WTC11 (cell line): ENCODE results near the gene TRIOBP. TPM values are rescaled to one million over a fixed set of nuclear protein-coding genes. Genes with fewer than 3 reads are reported as not detected.
A peak's percentile ranks its signal among the peaks of the same experiment; 100 is the strongest.

Experiments used
- ATAC-seq: fragments of 200-7000 bp; cut with Tn5 transposase; 2 replicates; pipeline ENCODE4 v1.10.0; 2021; ENCODE audit warnings: mild to moderate bottlenecking, moderate library complexity
- CTCF ChIA-PET: fragments of 300-600 bp; sonication (Branson Sonifier 250); formaldehyde crosslinking; loops from one replicate; lab custom pipeline; 2021; ENCODE audit warnings: antibody characterized with exemption; lab: Charles Lee
- POLR2A ChIA-PET: fragments of 350-600 bp; sonication (Branson Sonifier 250); formaldehyde crosslinking; loops from one replicate; lab custom pipeline; 2021; ENCODE audit warnings: antibody characterized with exemption; lab: Charles Lee
- DNase-seq: peaks from one replicate; pipeline ENCODE4 v3.0.0; 2021; ENCODE audit warnings: low spot score
- H3K27ac Mint-ChIP-seq: 2 replicates; pipeline ENCODE4 v1.8.0; 2021; ENCODE audit warnings: mixed read lengths
- H3K27me3 Mint-ChIP-seq: 2 replicates; pipeline ENCODE4 v1.8.0; 2021; ENCODE audit warnings: low read depth, mild to moderate bottlenecking, moderate library complexity, mixed read lengths
- H3K36me3 Mint-ChIP-seq: 2 replicates; pipeline ENCODE4 v1.8.0; 2021; ENCODE audit warnings: mixed read lengths
- H3K4me1 Mint-ChIP-seq: 2 replicates; pipeline ENCODE4 v1.8.0; 2022; ENCODE audit warnings: mixed read lengths
- H3K4me3 Mint-ChIP-seq: 2 replicates; pipeline ENCODE4 v1.8.0; 2021; ENCODE audit warnings: mild to moderate bottlenecking, moderate library complexity, mixed read lengths
- H3K9me3 Mint-ChIP-seq: 2 replicates; pipeline ENCODE4 v1.8.0; 2021; ENCODE audit warnings: mixed read lengths
- AR ChIP-seq: fragments of 250-450 bp; sonication (Bioruptor Pico); IDR thresholded peaks from 2 replicates; pipeline ENCODE4 v1.9.0; 2021; ENCODE audit warnings: mild to moderate bottlenecking
- CREM ChIP-seq: sonication (generic); formaldehyde crosslinking; IDR thresholded peaks from 2 replicates; pipeline ENCODE4 v1.8.1; 2022; ENCODE audit warnings: mild to moderate bottlenecking, missing genetic modification reagents, moderate library complexity
- ERG ChIP-seq: fragments of 250-450 bp; sonication (Bioruptor Pico); IDR thresholded peaks from 2 replicates; pipeline ENCODE4 v1.8.0; 2021; ENCODE audit warnings: mild to moderate bottlenecking
- FOXP1 ChIP-seq: sonication (generic); formaldehyde crosslinking; IDR thresholded peaks from 2 replicates; pipeline ENCODE4 v1.8.0; 2022; ENCODE audit warnings: missing genetic modification reagents, mild to moderate bottlenecking, moderate library complexity, borderline replicate concordance
- HMGA2 ChIP-seq: fragments of 250-450 bp; sonication (Bioruptor Pico); IDR thresholded peaks from 2 replicates; pipeline ENCODE4 v1.4.0; 2021; ENCODE audit warnings: mild to moderate bottlenecking, moderate library complexity
- OVOL2 ChIP-seq: fragments of 250-450 bp; sonication (Bioruptor Pico); IDR thresholded peaks from 2 replicates; pipeline ENCODE4 v1.9.0; 2021; ENCODE audit warnings: mild to moderate bottlenecking, borderline replicate concordance
- TP53 ChIP-seq: sonication (generic); formaldehyde crosslinking; IDR thresholded peaks from 2 replicates; pipeline ENCODE4 v1.8.1; 2023; ENCODE audit warnings: mild to moderate bottlenecking, missing genetic modification reagents
- ZNF416 ChIP-seq: fragments of 250-450 bp; sonication (Bioruptor Pico); IDR thresholded peaks from 2 replicates; pipeline ENCODE4 v1.9.0; 2021; ENCODE audit warnings: mild to moderate bottlenecking, inconsistent platforms
- total RNA-seq: library from RNA; stranded (reverse); gene quantifications from 3 replicates; pipeline ENCODE4 v1.2.3, GENCODE V29; 2021
- TF ChIP-seq, protein P1 (sequence below): fragments of 250-450 bp; sonication (Bioruptor Pico); IDR thresholded peaks from 2 replicates; pipeline ENCODE4 v2.1.2; 2022; ENCODE audit warnings: mild to moderate bottlenecking, moderate library complexity
- TF ChIP-seq, protein P2 (sequence below): sonication (generic); formaldehyde crosslinking; IDR thresholded peaks from 2 replicates; pipeline ENCODE4 v1.8.1; 2023; ENCODE audit warnings: mild to moderate bottlenecking, missing genetic modification reagents, moderate library complexity

Gene TRIOBP
- total RNA-seq, 1 experiment from 2014 or later, result 54.0 TPM

DNA sequence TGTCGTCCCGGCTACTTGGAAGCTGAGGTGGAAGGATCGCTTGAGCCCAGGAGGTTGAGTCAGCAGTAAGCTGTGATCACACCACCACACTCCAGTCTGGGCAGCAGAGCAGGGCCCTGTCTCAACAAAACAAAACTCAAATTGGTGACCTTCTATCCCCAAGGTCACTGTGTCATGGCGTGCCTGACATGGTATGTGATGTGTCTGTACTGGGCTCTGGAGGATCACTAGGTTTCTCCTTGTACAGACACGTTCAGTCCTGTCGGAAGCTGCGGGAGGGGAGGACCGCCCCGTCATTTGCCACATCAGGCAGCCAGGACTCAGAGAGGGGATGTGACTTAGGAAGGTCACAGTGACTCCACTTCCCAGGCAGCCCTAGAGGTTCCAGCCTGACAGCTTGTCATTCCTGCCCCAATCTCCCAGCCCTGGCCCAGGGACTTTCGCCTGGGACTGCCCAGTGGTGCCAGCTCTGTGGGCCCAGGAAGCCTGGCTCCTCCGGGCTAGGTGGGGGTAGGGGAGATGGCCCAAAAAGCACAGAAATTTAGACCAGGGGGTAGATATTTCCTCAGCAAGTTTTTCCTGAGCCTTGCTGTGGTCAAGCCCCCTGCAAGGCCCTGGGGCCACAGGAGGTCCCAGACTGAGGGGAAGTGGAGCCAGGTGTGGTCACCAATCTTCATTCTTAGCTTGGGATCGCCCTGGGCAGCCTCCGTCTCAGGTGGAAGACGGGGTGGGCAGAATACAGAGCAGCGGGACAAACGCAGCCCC, 53.2 kb downstream of the TRIOBP start (continued):
- TF ChIP-seq, protein P1, sequence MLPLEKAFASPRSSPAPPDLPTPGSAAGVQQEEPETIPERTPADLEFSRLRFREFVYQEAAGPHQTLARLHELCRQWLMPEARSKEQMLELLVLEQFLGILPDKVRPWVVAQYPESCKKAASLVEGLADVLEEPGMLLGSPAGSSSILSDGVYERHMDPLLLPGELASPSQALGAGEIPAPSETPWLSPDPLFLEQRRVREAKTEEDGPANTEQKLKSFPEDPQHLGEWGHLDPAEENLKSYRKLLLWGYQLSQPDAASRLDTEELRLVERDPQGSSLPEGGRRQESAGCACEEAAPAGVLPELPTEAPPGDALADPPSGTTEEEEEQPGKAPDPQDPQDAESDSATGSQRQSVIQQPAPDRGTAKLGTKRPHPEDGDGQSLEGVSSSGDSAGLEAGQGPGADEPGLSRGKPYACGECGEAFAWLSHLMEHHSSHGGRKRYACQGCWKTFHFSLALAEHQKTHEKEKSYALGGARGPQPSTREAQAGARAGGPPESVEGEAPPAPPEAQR (CRISPR knock-in tag), result no peak
- TF ChIP-seq ERG (CRISPR knock-in tag), result no peak
- TF ChIP-seq ZNF416 (CRISPR knock-in tag), result no peak

GRCh38 chr22:37750596-37751162, 53.8 kb downstream of the TRIOBP start:
- POLR2A ChIA-PET, result no interaction called here
- peaks cover 11% of the 10 kb centered on the region; the same call in 1 of the 2 replicates for H3K36me3 Mint-ChIP-seq
- no peak for ATAC-seq
- H3K27me3 Mint-ChIP-seq, result peaks cover 14% of the 10 kb centered on the region
- no peak overlapping the region for H3K4me3 Mint-ChIP-seq
- no peak for DNase-seq
- 0 out of 2 replicates have a peak, but pooled peaks have one; percentile 19 for TF ChIP-seq FOXP1 (CRISPR knock-in tag)
- TF ChIP-seq HMGA2 (CRISPR knock-in tag), result no peak
- H3K9me3 Mint-ChIP-seq, result no peaks in the 10 kb centered on the region
- H3K27ac Mint-ChIP-seq, result no peak overlapping the region
- H3K4me1 Mint-ChIP-seq, result peaks cover 12% of the 10 kb centered on the region
- CTCF ChIA-PET, result interaction anchor here (1.4 to 4.5 kb wide), 2 partner anchors 31 to 108 kb away, joined by 5 to 24 read pairs; no protein-coding TSS in a partner anchor

GRCh38 chr22:37751449-37752188, 54.8 kb downstream of the TRIOBP start:
- H3K4me1 Mint-ChIP-seq, result peaks cover 12% of the 10 kb centered on the region
- ATAC-seq (no peak), DNase-seq (no peak)
- no peak overlapping the region for H3K4me3 Mint-ChIP-seq
- ChIA-PET POLR2A (no interaction called here), CTCF (interaction anchor here (1.0 to 1.8 kb wide), 3 partner anchors 16 to 108 kb away, joined by 3 to 8 read pairs (median 4); no protein-coding TSS in a partner anchor)
- H3K27me3 Mint-ChIP-seq, result peaks cover 14% of the 10 kb centered on the region
- H3K36me3 Mint-ChIP-seq, result peaks cover 18% of the 10 kb centered on the region; the same call in 1 of the 2 replicates
- no peaks in the 10 kb centered on the region for H3K9me3 Mint-ChIP-seq
- no peak overlapping the region for H3K27ac Mint-ChIP-seq
- TF ChIP-seq TP53 (CRISPR knock-in tag), result no peak
- TF ChIP-seq, protein P2, sequence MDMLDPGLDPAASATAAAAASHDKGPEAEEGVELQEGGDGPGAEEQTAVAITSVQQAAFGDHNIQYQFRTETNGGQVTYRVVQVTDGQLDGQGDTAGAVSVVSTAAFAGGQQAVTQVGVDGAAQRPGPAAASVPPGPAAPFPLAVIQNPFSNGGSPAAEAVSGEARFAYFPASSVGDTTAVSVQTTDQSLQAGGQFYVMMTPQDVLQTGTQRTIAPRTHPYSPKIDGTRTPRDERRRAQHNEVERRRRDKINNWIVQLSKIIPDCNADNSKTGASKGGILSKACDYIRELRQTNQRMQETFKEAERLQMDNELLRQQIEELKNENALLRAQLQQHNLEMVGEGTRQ (CRISPR knock-in tag), result no peak
- no peak for TF ChIP-seq CREM (CRISPR knock-in tag)
- TF ChIP-seq OVOL2 (CRISPR knock-in tag), result no peak
- no peak for TF ChIP-seq AR (CRISPR knock-in tag)
